NCI-H1105 (cell line): ENCODE measurements around the gene DAO.
"Not testable (repeated sequence)": the region's sequence is repeated elsewhere in the genome, so short reads cannot be mapped to it uniquely, and the experiment has no call there.

Source experiments
- DNase-seq: peaks from one replicate; lab custom pipeline; 2025; lab: John Stamatoyannopoulos, UW

DAO gene

GRCh38 chr12:108879615-108880254 lies at the start of gene DAO:
TSS of gene DAO (plus strand) at chr12:108880092. CDS start at chr12:108885007, 4,915 bp downstream.
- no peak for DNase-seq

DNA sequence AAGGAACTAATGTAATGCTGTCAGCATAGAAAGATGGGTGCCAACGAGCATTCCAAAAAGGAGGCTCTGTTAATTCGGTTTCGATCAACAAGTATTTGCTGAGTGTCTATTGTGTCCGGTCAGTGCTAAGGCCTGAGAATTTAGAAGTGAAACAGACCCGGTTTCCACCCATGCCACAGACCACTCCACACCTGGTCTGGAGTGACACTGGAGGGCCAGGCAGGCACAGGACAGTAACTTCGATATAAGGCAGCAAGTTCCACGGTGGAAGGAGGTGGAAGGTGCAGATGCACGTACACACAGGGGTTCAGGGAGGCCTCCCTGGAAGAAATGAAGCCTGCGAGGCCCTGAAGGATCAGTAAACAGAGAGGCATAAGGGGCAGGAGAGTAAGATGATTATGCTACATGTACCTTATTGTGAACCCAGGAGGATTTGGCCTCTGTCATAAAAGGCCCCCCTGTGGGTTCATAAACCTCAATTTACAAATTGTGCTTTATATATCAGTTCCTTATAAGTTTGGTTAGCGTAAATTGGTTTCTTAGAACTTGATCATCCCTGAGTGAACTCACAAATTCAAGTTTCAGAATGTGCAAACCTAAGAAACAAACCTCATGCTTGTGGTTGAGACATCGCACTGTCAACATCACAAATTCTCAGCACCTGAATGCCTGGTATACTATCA lies 48.4 kb upstream of the DAO start:
- no peak for DNase-seq

DNA sequence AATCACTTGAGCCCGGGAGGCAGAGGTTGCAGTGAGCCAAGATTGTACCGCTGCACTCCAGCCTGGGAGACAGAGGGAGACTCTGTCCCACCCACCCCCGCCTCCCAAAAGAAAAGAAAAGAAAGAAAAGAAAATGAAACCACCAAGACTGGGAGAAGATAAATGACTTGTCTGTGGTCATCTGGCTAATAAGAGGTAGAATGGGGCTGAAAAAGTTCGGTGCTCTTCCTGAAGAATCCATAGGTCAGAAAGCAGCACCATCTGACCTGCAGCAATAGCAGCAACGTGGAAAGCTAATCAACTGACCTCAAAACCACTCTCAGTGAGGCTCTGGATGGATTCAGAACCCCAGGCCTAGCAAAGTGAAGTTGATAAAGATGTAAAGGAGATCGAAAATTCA lies 47.7 kb upstream of the DAO start:
- no peak for DNase-seq

- DNase-seq = no peak
Measured at GRCh38 chr12:108832730-108833354, 47.0 kb upstream of the DAO start.

GRCh38 chr12:108833355-108833733 lies 46.5 kb upstream of the DAO start:
- DNase-seq = no peak

DNA sequence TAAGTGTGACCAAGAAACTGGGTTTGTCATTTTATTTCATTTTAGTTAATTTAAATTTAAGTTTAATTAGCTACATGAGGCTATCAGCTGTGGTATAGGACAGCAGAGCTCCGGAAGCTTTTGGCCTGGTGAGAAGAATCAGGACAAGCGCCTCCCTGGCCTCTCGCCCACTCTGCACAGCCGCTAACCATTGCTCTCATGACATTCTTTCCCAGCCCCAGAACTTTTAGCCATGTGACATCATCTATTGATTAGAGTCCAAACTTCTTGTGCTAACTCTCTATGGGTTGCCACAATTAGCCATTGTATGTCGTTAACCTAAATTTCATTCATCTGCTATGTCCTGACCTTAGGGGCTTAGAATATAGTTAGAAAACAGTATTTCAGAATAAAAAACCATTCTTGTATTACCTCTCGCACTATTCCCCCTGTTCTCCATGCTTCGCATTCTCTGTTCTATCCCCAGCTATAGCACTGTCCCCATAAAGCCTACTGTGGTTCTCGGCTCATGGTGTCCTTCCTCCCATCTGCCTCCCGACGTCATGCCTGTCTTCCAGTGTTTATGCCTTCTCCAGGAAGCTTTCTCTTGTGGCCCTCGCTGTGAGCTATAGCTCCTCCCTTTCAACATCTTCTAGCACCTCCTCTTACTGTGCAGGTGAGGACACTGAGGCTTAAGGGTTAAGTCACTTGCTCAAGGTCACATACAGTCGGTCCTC lies 46.0 kb upstream of the DAO start:
- no peak for DNase-seq

GRCh38 chr12:108835860-108836634 lies 43.8 kb upstream of the DAO start:
- no peak for DNase-seq

DNA sequence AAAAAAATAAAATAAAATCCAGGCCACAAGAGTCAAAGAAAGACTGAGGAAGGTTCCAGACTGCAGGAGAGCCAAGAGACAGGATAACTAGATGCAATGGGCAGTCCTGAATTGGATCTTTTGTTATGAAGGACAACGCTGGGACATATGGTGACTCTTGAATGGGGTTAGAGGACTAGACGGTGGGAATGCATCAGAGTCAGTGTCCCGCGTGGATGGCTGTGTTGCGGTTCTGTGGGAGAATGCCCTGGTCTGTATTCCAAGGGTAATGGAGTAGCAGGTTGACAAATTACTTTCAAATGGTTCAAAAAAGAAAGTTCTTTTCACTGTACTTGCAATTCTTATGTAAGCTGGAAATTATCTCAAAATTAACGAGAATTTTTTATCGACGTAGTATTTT lies 42.7 kb upstream of the DAO start:
- DNase-seq = no peak

DNA sequence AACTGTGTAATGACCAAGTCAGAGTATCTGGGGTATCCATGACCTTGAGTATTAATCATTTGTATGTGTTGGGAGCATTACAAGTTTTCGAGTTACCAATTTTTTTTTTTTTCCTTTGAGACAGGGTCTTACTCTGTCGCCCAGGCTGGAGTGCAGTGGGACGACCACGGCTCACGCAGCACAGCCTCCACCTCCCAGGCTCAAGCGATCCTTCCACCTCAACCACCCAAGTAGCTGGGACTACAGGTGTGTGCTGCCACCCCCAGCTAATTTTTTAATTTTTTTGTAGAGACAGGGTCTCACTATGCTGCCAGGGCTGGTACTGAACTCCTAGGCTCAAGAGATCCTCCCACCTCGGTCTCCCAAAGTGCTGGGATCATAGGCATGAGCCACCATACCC lies 42.2 kb upstream of the DAO start:
- DNase-seq = no peak

- no peak for DNase-seq
Measured at GRCh38 chr12:108838194-108839017, 41.5 kb upstream of the DAO start.

DNA sequence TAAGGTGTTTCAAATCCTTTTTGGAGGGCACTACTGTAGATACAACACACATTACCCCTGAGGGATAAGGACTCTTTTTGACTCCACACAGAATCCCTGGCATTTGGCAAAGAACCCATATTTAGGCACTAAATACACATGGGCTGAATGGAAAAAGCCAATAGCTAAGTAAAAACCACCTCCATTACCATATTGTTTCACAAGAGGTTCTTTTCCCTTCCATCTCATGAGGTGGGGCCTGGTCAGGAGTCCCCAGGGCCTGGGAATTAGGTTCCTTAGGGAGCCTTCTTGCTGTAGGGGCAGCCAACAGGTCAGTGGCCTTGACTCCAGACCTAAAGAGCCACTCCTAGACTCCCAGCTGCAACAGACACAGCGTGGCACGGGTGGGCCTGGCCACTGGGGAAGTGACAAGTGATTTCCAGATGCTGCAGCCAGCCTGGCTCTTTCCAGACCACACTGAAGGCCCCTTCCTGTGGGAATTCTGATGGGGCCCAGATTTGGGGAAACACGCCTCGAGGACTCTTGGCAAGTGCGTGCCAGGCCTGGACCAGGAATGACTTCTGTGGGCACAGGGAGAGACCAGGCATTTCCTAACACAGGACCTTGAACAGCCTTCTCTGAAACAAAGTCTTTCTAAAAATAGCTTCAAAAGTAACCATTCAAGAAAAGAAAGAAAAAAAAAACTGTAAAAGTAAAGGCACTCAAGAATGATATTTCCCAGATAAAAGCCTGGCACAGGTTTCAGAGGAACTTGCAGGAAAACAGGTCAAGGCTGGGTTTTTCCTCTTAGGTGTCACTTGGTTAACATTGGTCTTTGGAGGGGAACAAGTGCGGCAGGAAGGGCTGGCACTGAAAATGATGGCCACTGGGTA lies 40.6 kb upstream of the DAO start:
- no peak for DNase-seq

DNA sequence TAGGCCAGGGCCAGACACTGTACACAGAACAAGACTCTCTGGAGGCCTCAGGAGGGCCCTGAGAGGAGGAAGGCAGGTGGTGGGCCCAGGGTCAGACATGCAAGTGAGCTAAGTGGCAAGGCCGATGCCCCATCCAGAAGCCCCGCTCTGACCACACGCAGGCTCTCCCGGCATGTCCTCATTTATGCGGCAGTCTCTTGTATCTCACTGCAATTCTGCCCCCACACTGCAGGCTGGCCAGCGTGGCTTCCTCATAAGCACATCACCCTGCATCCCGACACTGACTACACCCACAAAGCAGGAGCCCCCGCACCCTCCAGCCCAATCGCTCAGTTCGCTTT lies 40.0 kb upstream of the DAO start:
- no peak for DNase-seq

GRCh38 chr12:108840605-108841332 lies 39.1 kb upstream of the DAO start:
- DNase-seq = no peak

DNA sequence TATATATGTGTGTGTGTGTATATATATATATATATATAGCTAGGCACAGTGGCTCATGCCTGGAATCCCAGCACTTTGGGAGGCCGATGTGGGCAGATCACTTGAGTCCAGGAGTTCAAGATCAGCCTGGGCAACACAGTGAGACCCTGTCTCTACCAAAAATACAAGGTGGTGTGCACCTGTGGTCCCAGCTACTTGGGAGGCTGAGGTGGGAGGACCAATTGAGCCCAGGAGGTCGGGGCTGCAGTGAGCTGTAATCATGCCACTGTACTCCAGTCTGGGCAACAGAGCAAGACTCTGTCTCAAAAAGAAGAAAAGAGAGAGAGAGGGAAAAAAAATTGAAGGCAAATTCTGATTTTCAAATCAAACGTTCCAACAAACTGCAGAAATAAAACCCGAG lies 38.1 kb upstream of the DAO start:
- not testable (repeated sequence) for DNase-seq

DNA sequence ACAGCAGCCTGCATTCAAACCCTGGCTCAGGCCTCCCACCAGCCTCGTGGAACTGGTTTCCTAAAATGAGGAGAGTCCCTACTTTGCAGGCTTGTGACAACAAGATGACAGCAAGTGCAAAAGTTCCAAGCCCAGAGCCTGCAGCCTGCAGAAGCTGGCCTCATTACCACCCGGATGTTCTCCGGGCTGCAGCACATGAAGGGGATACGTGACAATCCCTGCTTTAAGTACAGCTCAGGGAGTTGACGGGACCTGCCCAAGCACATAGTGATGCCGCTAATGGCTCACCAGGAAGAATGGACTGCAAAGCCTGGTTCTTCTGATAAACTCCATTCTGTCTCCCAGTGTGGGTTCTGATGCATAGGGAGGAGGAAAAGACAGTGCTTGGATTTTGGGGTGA lies 37.5 kb upstream of the DAO start:
- DNase-seq = no peak

- no peak for DNase-seq
Measured at GRCh38 chr12:108843187-108843586, 36.7 kb upstream of the DAO start.

DNA sequence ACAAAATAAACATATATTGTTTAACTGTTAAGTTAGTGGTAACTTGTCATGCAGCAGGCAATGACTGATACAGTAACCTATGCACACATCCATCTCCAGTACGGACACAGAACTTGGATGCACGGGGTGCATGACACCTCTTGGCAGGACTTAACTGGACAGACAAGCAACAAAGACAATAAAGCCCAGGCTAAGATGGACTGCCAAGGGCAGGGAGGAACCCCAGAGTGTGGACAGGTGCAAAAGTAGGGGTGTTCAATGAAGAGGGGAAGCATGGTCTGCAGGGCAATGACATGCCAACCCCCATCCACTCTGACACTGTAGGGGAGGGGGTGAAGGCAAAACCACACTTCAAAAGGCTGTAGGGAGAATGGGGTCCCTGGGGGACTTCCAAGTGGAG lies 34.2 kb upstream of the DAO start:
- no peak for DNase-seq

GRCh38 chr12:108846290-108846701 lies 33.6 kb upstream of the DAO start:
- no peak for DNase-seq

DNA sequence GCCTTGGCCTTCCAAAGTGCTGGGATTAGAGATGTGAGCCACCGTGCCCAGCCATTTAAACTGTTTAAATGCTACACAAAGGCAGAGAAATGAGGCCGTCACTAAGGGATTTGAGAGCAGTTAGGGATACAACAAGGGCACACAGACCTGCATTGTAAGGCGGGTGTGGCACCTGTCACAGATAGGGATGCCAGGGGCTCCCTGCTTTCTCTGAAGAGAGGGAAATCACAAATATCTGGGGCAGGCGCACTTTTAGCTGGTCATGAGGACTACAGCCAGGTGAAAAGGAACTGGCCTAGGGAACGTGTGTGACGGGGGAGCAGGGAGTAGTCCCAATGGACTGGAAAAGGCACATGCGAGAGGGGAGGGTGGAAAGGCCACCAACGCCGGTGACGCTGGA lies 32.2 kb upstream of the DAO start:
- no peak for DNase-seq

DNA sequence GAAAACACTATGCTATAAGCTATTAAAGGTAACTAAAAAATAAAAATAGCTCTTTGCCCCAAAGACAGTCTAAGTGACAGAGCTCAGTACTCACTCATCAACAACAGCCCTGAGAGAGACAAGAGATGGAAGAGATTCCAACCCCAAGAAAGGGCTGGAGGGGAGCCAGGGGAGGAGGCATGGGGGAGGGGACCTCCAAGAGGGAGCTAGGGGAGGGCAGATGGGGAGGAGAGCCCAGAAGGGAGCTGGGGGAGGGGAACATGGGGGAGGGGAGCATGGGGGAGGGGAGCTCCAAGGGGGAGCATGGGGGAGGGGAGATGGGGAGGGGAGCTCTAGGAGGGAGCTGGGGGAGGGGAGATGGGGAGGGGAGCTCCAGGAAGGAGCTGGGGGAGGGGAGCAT lies 30.2 kb upstream of the DAO start:
- DNase-seq = no peak
